Right lobe of liver (tissue), 4 donors: ENCODE measurements around the gene CNOT8.

Experiments used
- CTCF ChIP-seq, 4 donors: fragments of 200-600 bp in 3 of 4; fragments of 450-650 bp in 1 of 4; IDR thresholded peaks; one replicate each; pipeline versions ENCODE4 v1.5.1 to v1.8.0; 2016 to 2022; ENCODE audit warnings: antibody characterized with exemption in 4 of 4, mild to moderate bottlenecking in 2 of 4
- POLR2A ChIP-seq: fragments of 450-650 bp; IDR thresholded peaks from one replicate; pipeline ENCODE4 v1.6.1; 2017; ENCODE audit warnings: antibody characterized with exemption, mild to moderate bottlenecking
- donor health status: DM: no; HTN: no; CAD: no.
- donor health status: DM: no; HTN: no; CAD: no.
- donor health status: DM: no; HTN: yes; CAD: no.

GRCh38 chr5:154863291-154864080 is 5.1 kb downstream of the CNOT8 start:
- TF ChIP-seq CTCF (IDR thresholded peaks at IDR 0.05) (no peak), POLR2A (no peak)
